HTR-8/SVneo (cell line): Measurements from ENCODE around the gene POLA2.
A peak's percentile ranks its signal among the peaks of the same experiment; 100 is the strongest.
"Not testable (repeated sequence)": the region's sequence is repeated elsewhere in the genome, so short reads cannot be mapped to it uniquely, and the experiment has no call there.

ENCODE experiments used
- DNase-seq: peaks from one replicate; pipeline ENCODE4 v3.0.0; 2011; ENCODE audit warnings: low spot score, mixed read lengths; ENCODE audit not compliant: insufficient read length
- FAIRE-seq: peaks from 2 replicates; lab custom pipeline; 2011; peaks lifted over from hg19 to GRCh38; lab: Jason Lieb, UNC

POLA2 gene

GRCh38 chr11:65323813-65324212, 62.1 kb downstream of the POLA2 start:
- DNase-seq (no peak), FAIRE-seq (no peak)

DNA sequence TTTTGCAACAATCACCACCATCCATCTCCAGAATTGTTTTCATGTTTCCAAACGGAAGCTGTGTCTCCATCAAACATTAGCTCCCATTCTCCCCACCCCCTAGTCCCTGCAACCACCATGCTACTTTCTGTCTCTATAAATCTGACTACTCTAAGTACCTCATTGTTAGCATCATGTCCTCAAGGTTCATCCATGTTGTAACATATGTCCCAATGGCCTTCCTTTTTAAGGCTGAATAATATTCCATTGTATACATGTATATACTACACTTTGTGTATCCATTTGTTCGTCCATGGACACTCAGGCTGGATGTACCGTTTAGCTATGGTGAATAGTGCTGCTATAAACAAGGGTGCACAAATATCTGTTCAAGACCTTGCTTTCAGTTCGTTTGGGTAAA, 63.7 kb downstream of the POLA2 start:
- FAIRE-seq (peak; percentile 52), DNase-seq (no peak)

DNA sequence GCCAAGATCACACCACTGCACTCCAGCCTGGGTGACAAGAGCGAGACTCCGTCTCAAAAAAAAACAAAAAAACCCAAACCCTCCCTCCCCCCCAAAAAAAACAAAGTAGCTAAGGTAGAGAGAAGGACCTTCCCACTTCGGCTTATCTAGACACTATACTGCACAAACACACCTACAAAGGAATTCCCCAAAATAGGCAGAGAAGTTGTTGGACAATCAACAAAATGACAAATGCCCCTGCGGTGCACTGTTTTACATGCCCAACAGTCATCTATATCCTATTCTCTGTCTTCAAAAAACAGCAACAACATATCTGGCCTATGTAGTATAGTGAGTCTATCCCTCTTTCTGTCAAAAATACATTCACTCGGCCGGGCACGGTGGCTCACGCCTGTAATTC, 65.3 kb downstream of the POLA2 start:
- DNase-seq, result no peak
- no peak for FAIRE-seq

DNA sequence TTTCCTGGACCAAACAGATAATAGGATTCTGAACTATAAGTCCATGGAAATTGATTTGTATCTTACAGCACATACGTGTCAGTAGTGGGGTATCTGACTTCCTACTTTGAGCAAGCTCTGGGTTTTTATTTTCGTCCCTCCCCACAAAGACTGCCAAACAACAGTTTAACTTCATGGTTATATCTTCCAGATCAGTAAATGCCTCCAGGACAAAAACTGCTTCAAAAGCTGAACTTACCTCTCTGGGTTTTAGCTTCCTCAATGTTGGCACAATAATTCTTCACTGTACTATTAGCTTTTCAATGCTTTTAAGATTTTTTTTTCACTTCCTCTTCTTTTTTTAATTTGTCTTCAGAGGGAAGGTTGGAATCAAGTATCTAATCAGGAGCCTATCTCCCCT, 67.7 kb downstream of the POLA2 start:
- FAIRE-seq, result no peak

DNA sequence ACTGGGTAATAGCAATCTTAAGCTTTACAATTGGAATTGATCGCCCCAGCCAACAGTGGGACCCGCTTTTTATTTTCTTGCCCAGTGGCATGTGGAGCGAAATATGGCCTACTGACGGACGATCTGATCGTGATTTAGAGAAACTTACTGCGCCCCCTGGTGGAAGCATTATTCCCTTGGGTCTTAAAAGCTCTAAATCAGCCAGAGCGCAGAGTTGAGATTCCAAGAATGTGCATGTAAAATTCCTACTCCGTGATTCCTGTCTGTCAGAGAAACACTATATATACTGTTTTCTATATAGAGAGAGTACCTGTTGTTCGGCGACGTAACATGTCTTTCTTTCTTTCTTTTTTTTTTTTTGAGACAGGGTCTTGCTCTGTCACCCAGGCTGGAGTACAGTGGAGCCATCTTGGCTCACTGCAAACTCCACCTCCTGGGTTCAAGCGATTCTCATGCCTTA, 68.2 kb downstream of the POLA2 start:
- no peak for FAIRE-seq
- peak; percentile 74 for DNase-seq

More for the DNA sequence above, 67.7 kb downstream of the POLA2 start:
- no peak for DNase-seq

DNA sequence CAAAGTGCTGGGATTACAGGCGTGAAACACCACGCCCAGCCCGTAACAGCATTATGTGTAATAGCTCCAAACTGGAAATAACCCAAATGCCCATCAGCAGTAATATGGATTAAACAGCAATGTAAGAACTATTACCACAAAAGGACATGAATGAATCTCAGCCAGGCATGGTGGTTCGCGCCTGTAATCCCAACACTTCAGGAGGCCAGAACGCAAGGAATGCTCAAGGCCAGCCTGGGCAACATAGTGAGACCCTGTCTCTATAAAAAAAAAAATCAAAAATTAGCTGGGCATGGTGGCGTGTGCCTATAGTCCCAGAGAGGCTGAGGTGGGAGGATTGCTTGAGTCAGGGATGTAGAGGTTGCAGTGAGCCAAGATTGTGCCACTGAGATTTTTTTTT, 68.8 kb downstream of the POLA2 start:
- FAIRE-seq, result no peak
- no peak for DNase-seq

GRCh38 chr11:65332591-65332990, 70.8 kb downstream of the POLA2 start:
- not testable (repeated sequence) for FAIRE-seq, DNase-seq

DNA sequence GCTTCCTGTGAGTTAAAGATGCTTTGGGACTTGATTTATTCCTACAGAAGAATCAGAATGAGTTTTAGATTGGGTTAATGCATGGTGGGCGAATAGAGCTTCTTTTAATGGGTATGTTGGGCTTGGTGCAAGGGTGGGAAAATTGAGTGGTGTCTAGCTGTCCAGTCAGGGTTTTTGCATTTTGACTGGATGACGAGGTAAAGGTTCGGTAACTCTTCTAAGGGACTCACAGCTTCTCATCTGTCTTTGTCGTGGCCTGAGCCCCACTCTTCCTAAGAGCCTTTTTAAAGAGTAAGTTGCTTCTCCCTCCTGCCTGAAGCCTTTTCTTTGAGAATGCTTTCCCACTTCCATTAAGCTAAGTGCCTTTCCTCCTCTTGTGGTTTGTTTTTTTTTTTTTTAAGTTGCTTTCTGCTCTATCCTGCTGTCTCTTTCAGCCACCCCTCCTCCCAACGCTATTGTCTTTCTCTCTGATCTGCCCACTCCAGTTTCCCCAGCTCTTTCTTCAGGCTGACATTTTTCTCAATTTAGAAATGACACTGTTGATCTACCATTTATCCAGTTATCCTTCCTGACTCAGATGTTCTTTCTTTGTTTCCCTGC, 73.0 kb downstream of the POLA2 start:
- DNase-seq (no peak), FAIRE-seq (no peak)

- DNase-seq (no peak), FAIRE-seq (no peak)
Observed at GRCh38 chr11:65338676-65339075, 76.9 kb downstream of the POLA2 start.

DNA sequence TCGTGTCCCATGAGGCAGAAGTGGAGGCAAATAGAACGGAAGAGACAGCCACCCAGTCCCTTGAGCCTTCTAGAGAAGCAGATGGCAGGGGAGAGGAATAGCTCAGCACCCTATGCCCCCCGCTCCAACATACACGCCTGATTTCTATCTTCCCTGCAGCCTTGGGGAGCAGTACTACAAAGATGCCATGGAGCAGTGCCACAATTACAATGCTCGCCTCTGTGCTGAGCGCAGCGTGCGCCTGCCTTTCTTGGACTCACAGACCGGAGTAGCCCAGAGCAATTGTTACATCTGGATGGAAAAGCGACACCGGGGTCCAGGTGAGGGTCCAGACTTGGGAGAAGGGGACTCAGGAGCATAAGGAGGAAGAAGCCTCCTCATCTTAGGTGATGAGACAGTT, 78.5 kb downstream of the POLA2 start:
- no peak for FAIRE-seq
- no peak for DNase-seq

DNA sequence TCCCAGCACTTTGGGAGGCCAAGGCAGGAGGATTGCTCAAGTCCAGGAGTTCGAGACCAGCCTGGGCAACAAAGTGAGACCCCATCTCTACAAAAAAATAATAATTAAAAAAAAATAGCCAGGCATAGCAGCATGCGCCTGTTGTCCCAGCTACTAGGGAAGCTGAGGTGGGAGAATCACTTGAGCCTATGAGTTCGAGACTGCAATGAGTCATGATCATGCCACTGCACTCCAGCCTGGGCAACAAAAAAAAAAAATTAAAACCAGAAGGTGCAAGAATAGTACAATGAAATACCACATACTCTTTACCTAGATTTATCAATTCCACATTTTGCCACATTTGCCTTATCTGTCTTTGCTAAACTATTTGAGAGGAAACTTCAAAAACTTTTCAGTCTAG, 80.1 kb downstream of the POLA2 start:
- DNase-seq (no peak), FAIRE-seq (no peak)
